ENCODE measurements around the gene MIPOL1.

MIPOL1 gene

DNA sequence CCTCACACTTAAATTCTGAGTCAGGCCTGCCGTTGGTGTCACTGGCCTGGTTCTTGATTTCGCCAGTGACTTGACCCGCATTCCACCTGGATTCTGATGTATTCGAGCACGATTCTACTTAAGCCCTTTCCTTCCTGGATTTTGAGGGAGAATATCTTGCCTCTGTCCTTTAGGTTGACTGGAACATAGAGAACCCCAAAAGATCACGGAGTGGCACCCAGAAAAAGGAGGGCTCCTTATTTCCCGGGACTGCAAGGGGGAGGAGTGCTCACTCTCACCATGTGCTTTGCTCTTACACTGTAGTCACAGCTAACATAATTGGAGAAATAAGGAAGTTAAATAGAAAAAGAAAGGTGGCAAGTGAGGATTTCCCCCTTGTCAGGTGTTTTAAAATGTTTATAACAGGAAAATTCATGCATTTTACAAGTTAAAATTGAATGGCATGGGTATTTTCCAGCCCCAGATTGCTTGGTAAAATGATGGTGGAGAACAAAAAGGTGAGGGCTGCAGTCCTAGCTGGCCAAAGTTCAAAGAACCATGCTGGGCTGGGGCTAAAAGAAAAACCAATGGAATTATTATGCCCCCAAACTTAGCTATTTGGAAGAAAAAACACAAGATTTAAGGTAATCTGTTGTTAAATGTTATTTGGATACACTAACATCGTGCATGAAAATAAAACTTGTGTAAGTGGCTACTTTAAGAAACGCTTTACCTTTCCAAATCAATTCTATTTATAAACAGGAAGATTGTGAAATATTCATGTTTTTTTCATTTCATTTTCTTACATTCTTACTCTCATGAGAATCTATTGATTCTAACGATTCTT, 388.4 kb downstream of the MIPOL1 start:
- TF ChIP-seq, protein P1, sequence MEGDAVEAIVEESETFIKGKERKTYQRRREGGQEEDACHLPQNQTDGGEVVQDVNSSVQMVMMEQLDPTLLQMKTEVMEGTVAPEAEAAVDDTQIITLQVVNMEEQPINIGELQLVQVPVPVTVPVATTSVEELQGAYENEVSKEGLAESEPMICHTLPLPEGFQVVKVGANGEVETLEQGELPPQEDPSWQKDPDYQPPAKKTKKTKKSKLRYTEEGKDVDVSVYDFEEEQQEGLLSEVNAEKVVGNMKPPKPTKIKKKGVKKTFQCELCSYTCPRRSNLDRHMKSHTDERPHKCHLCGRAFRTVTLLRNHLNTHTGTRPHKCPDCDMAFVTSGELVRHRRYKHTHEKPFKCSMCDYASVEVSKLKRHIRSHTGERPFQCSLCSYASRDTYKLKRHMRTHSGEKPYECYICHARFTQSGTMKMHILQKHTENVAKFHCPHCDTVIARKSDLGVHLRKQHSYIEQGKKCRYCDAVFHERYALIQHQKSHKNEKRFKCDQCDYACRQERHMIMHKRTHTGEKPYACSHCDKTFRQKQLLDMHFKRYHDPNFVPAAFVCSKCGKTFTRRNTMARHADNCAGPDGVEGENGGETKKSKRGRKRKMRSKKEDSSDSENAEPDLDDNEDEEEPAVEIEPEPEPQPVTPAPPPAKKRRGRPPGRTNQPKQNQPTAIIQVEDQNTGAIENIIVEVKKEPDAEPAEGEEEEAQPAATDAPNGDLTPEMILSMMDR (conservative IDR thresholded peaks at IDR 0.05), result no peak
- peak overlapping the region; percentile 100 for H3K27ac ChIP-seq

DNA sequence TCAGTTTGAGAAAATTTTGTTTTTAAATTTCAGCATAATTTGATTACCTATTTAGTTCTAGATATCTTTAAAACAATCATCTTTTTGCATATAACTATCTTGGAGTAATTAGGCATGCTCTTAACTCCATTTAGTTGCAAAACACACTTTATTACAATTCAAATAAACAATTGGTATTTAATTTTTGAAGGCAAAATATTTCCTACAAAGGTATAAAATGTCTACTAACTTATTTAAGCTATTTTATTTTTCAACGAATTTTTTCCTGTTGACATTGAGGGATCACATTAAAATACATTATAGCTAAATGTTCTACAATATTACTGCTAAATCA, 389.0 kb downstream of the MIPOL1 start:
- TF ChIP-seq, protein P1 (conservative IDR thresholded peaks at IDR 0.05), result no peak
- H3K27ac ChIP-seq, result peak overlapping the region; percentile 100

- H3K27ac ChIP-seq, result peak overlapping the region; percentile 100
Observed at GRCh38 chr14:37587131-37587803, 389.5 kb downstream of the MIPOL1 start.

GRCh38 chr14:37587881-37588666, 390.3 kb downstream of the MIPOL1 start:
- peak overlapping the region; percentile 100 for H3K27ac ChIP-seq
- TF ChIP-seq, protein P1 (conservative IDR thresholded peaks at IDR 0.05), result no peak

More at GRCh38 chr14:37587131-37587803, 389.5 kb downstream of the MIPOL1 start:
- TF ChIP-seq, protein P1 (conservative IDR thresholded peaks at IDR 0.05), result no peak

GRCh38 chr14:37588667-37588955, 390.9 kb downstream of the MIPOL1 start:
- TF ChIP-seq, protein P1 (conservative IDR thresholded peaks at IDR 0.05), result no peak
- H3K27ac ChIP-seq, result peak overlapping the region; percentile 100

DNA sequence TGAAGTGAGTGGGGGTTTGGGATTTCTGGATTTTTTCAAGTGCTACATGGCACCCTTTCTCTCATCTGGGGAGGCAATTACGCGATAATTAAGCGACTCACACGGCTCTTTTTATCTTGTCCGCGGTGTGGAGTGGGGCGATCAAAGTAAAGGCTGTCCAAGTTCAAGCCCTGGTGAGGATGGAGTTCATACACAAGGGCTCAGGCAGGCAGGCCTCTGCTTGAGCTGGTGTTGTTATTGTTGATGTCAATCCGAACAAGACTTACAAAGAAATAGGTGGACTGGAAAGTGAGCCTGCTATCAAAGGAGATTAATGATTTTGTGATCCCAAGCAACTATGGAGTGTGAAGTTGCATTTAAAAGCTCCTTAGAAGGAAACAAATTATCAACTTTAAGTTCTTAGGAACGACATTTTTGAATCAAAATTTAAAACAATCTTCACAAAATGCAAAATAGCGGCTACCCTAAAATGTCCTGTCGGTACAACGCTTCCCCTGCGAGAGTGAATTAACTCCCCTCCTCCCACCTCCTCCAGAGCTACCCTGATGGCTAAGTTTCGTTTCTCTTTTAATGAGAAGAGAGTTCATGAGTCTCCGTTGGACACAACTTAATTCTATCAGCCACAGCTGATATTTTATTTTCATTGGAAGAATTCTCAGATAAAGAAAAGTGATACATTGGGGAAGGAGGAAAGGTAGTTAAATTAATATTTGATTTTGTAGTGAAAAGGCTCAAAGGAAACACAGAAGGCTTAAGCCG, 391.4 kb downstream of the MIPOL1 start:
- TF ChIP-seq, protein P1 (conservative IDR thresholded peaks at IDR 0.05), result no peak
- H3K27ac ChIP-seq, result peak overlapping the region; percentile 100

Data from VCaP (cell line).